GM12865 (cell line): Measurements from ENCODE around the gene KRT82.

Experiments
- DNase-seq: peaks from one replicate; pipeline ENCODE4 v3.0.0; 2010; ENCODE audit warnings: low read depth
- H3K4me3 ChIP-seq: 2 replicates; pipeline ENCODE4 v1.5.1; 2011; ENCODE audit warnings: mild to moderate bottlenecking, low read depth, low read length, control low read depth
- CTCF ChIP-seq: IDR thresholded peaks from 2 replicates; pipeline ENCODE4 v1.5.1; 2011; ENCODE audit warnings: low read length, control low read depth, low read depth, inconsistent platforms; ENCODE audit not compliant: insufficient read depth; ENCODE audit errors: missing control alignments

Gene KRT82

GRCh38 chr12:52383331-52383730, 22.8 kb downstream of the KRT82 start:
- no peak for DNase-seq
- TF ChIP-seq CTCF, result no peak
- no peak overlapping the region for H3K4me3 ChIP-seq

- no peak for TF ChIP-seq CTCF
- no peak overlapping the region for H3K4me3 ChIP-seq
Measured at GRCh38 chr12:52382854-52383253, 23.3 kb downstream of the KRT82 start.

GRCh38 chr12:52381206-52381605, 24.9 kb downstream of the KRT82 start:
- no peak for TF ChIP-seq CTCF
- no peak overlapping the region for H3K4me3 ChIP-seq
- no peak for DNase-seq

More at GRCh38 chr12:52382854-52383253, 23.3 kb downstream of the KRT82 start:
- peak; percentile 27 for DNase-seq

GRCh38 chr12:52380271-52380694, 25.9 kb downstream of the KRT82 start:
- H3K4me3 ChIP-seq, result no peak overlapping the region
- TF ChIP-seq CTCF, result peak; percentile 28
- no peak for DNase-seq

- no peak for DNase-seq
- no peak for TF ChIP-seq CTCF
- H3K4me3 ChIP-seq, result no peak overlapping the region
Measured at GRCh38 chr12:52379536-52379935, 26.6 kb downstream of the KRT82 start.

GRCh38 chr12:52378091-52378490, 28.0 kb downstream of the KRT82 start:
- H3K4me3 ChIP-seq, result no peak overlapping the region
- DNase-seq, result no peak
- no peak for TF ChIP-seq CTCF

- no peak for DNase-seq
- H3K4me3 ChIP-seq, result no peak overlapping the region
- no peak for TF ChIP-seq CTCF
Measured at GRCh38 chr12:52377266-52377665, 28.9 kb downstream of the KRT82 start.
